ENCODE results near the gene ACOXL.

ACOXL gene

GRCh38 chr2:111007757-111008688 is 275.6 kb downstream of the ACOXL start:
- DNase-seq (ENCODE audit: low read depth in 2 of 2) = no peak

DNA sequence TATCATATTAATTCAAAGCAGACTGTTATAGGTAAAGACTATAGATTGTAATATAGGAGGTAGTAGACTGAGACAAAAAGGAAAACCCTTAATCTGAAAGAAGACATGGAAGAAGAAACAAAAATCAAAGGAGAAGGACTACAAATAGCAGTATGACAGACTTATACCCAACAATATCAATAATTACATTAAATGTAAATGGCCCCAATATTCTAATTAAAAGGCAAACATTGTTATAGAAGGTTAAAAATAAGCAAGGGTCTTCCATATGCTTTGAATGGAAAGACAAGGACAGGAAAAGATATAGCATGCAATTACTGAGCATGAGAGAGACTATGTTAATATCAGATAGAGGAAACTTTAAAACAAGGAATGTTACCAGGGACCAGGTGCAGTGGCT is 278.8 kb downstream of the ACOXL start:
- no peak for DNase-seq (ENCODE audit: low read depth in 2 of 2)

GRCh38 chr2:111015283-111015995 is 283.1 kb downstream of the ACOXL start:
- no peak for DNase-seq (ENCODE audit: low read depth in 2 of 2)

- DNase-seq (ENCODE audit: low read depth in 2 of 2) = no peak
Observed at GRCh38 chr2:111017034-111017622, 284.8 kb downstream of the ACOXL start.

- DNase-seq (ENCODE audit: low read depth in 2 of 2) = no peak
Observed at GRCh38 chr2:111017909-111018308, 285.5 kb downstream of the ACOXL start.

GRCh38 chr2:111019381-111019780 is 287.0 kb downstream of the ACOXL start:
- DNase-seq (ENCODE audit: low read depth in 2 of 2) = no peak

DNA sequence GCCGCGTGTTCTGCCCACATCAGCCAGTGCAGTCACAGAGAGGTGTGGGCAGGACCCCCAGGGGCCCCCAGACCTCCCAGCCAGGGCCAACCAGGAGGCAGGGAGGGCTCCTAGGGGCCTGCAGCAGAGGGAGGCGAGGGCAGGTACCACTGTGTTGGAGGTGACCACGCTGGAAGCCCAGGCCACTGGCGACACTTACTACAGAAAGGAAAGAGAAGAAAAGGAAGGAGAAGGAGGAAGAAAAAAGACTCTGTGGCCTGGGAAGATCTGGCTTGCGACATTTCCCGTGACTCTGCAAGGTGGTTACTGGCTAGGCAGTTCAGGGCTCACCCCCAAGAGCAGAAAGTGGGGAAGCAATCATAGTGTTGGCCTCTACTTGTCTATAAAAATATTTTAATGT is 290.3 kb downstream of the ACOXL start:
- DNase-seq (ENCODE audit: low read depth in 2 of 2) = no peak

- DNase-seq (ENCODE audit: low read depth in 2 of 2) = no peak
Observed at GRCh38 chr2:111024496-111024895, 292.1 kb downstream of the ACOXL start.

GRCh38 chr2:111025288-111025687 is 292.9 kb downstream of the ACOXL start:
- DNase-seq (ENCODE audit: low read depth in 2 of 2) = no peak

GRCh38 chr2:111028720-111029119 is 296.3 kb downstream of the ACOXL start:
- DNase-seq (ENCODE audit: low read depth in 2 of 2) = no peak

- DNase-seq (ENCODE audit: low read depth in 2 of 2) = no peak
Observed at GRCh38 chr2:111029181-111029927, 297.0 kb downstream of the ACOXL start.

DNA sequence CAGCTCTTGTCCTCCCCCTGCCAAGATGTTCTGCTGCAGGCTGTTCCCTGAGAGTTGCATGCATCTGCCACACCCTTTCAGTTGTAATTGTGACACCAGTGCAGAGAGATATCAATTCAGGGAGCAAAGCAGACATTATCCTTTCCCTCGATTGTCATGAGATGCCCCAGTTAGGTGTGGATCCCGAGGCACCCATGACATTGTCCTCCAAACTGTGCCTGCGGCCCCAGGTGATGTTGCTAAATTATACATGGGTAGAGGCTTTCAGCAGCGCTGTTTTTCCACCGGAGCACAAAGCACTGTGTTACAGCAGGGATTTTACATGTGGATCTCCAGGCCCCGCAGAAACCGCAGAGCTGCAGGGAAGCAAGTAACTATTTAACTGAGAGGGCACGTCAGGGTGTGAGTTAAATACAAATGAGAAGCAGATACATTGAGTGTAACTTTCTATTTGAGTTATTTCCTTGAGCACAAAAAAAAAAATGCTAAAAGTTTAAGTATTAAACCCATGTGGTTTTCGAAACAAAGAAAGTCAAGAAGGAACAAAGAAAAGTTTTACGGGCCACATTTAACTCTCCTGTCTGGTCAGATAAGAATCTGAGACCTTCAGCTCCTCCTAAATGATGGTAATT is 298.0 kb downstream of the ACOXL start:
- DNase-seq (ENCODE audit: low read depth in 2 of 2) = no peak

- no peak for DNase-seq (ENCODE audit: low read depth in 2 of 2)
Observed at GRCh38 chr2:111030945-111031344, 298.6 kb downstream of the ACOXL start.

- no peak for DNase-seq (ENCODE audit: low read depth in 2 of 2)
Observed at GRCh38 chr2:111031546-111032478, 299.4 kb downstream of the ACOXL start.

DNA sequence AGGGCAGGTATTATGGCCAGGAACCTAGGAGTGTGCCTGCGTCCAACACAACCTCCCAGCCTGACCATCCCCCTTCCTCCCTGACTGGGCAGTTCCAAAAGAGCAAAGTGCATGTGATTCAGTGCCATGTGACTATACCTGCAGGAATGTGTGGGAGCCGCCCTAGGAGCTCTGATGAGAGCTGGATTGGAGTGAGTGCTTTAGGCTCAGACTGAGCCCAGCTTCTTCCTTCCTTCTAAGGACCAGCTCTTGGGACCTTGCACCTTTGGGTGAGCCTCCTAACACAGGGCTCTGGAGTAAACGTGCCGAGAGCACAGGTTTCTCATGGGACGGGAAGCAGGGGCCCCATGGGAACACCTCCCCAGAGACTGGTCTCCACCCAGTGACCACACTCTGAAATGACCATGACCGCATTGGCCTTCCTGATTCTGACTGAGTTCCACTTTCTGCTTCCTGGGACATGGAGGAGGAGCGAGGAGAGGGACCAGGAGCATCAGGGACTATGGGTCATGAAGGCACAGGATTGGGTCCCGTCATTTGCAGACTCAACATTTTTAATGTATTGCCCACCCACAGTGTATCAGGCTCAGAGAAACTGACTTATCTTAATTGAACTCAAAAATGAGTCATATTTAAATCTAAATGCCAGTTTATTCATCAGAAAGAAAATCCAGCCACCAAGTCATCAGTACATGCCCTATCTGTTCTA is 300.5 kb downstream of the ACOXL start:
- no peak for DNase-seq (ENCODE audit: low read depth in 2 of 2)

GRCh38 chr2:111034146-111034545 is 301.8 kb downstream of the ACOXL start:
- no peak for DNase-seq (ENCODE audit: low read depth in 2 of 2)

- DNase-seq (ENCODE audit: low read depth in 2 of 2) = no peak
Observed at GRCh38 chr2:111034606-111035005, 302.2 kb downstream of the ACOXL start.

GRCh38 chr2:111035830-111036441 is 303.6 kb downstream of the ACOXL start:
- no peak for DNase-seq (ENCODE audit: low read depth in 2 of 2)

DNA sequence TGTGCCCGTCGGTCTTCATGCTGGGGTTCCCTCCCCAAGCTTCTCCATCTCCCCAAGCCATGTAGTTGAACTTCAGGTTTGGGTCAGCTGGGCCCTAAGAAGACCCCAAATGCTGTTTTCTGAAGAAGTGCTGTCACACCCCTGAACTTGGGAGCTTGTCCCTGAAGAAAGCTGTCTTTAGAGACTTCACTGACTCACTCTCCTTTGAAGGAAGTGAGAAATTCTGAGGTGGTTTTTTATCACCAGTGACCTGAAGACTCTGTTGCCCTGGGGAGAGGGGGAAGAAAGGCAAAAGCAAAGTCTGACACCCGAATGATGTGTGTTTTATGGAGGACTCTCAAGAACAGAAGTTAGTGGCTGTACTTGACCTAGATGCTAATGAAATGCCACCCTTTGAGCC is 304.8 kb downstream of the ACOXL start:
- no peak for DNase-seq (ENCODE audit: low read depth in 2 of 2)
